Activated CD4-positive, alpha-beta T cell treated with anti-CD3 and anti-CD28 coated beads, Interleukin-2, Interleukin-6, amounts not matched to agents 100 ng/mL and 50 ng/mL, durations not matched to agents 16 hours and 8 hours (primary cell): ENCODE measurements around the gene STON2.
A peak's percentile ranks its signal among the peaks of the same experiment; 100 is the strongest.

Source experiments
- DNase-seq: peaks from one replicate; pipeline ENCODE4 v3.0.0-alpha.2; 2020

Gene STON2

DNA sequence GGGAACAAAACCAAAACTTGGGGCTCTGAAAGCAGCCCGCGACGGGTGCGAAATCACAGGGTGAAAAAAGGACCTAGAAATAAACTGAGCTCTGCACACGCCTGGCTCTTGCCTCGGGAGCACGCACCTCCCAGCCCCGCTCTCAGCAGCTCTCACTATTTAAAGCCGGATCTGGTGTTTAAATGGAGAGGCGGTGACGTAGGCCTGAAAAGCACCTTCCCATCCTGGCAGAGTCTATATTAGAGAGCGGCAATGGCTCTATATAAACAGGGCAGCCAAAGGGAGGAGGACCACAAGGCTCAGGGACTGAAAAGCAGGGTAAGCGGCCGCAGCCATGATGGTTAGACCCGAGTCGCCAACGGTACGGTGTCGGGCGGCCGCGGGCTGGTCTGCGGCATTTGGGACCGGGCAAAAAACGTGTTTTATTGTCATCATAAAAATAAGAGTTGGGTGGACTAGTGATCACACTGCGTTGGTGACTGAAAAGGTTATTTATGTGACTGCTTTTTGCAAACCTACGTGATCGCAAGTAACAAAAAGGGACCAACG, 180.8 kb downstream of the STON2 start:
- DNase-seq, result peak; percentile 96

GRCh38 chr14:81211844-81212243, 188.3 kb downstream of the STON2 start:
- peak; percentile 26 for DNase-seq
